T-helper 1 cell (primary cell): Measurements from ENCODE around the gene APOBEC3B.
A peak's percentile ranks its signal among the peaks of the same experiment; 100 is the strongest.
"Not testable (repeated sequence)": the region's sequence is repeated elsewhere in the genome, so short reads cannot be mapped to it uniquely, and the experiment has no call there.

Experiments used
- DNase-seq, 5 donors: peaks; one replicate each; pipeline ENCODE4 v3.0.0-alpha.2; 2012 to 2020
- total RNA-seq, 4 donors: gene quantifications; one replicate each; lab custom pipeline; 2026; lab: John Stamatoyannopoulos, UW

The APOBEC3B gene
- 0 to 0.46 (median 0.12) reads per million in 4 donors for total RNA-seq

DNA sequence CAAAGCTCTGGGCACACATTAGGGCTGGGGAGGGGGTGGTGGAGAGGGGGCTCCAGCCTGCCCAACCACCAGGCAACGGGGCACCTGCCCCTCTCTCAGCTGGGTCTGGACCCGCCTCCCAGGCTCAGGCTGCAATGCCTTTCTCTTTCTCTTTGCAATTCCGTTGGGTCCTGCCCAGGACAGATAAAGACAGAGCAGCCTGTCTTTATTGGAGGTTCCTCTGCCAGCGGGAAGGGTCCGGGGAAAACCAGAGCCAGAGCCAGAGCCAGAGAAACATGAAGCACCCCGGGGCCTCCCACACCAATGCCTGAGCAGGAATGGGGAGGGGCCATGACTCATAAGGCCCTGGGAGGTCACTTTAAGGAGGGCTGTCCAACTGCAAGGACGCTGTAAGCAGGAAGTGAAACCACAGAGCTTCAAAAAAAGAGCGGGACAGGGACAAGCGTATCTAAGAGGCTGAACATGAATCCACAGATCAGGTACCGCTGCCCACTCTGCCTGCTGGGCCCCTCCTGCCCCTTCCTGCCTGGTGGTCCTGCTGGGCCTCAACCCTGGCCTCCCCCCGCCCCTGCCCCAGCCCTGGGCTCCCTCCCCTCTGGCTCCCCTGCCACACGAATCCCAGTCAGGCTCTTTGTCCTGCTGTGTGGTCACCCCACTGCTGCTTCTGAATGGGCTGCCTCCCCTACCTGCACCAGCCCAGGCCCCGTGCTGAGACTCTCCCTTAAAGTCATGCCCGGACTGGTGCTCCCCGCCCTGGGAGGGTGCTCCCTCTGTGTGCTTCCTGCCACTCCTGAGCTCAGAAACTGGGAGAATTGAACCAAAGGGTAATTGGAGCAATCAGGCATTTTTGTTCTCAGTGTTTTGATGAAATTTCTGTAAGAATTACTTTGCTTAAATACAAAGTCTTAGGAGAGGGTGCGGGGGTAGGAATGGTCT lies at the start of gene APOBEC3B:
APOBEC3B (plus strand) TSS at position 356 of the 936 bp plus-strand sequence; CDS start at position 463, 107 bp downstream.
- DNase-seq = peak; percentile 18 to 80 (median 52)

DNA sequence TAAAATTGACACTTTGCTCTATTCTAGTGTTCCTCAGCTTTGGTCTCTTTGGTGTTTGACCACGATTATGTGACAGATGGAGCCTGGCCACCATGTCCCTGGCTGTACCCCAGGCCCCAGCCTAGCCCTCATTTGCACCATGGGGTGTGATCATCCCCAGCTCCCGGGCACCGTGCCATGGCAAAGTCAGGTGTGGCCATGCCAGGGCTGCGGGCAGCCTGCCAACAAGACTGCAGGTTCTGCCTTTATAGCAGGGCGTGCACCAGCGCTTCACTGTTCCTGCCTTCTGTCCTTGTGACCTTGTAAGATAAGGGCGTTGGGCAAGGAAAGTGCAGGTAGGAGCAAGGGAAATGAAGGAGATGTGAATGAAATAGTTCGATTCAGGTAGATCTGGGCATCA lies 47.1 kb upstream of the APOBEC3B start:
- DNase-seq = no peak

DNA sequence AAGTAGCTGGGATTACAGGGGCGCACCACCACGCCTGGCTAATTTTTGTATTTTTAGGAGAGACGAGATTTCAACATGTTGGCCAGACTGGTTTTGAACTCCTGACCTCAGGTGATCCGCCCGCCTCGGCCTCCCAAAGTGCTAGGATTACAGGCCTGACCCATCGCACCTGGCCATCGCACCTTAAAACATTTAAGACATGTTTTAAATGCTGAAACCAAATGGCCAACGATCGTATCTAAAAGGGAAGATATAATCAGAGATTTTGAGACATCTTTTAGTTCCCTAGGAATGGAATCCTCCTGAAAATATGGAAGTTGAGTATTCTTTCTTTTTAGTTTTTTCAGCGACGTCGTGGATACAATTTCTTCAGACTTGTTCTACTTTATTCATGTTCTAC lies 46.5 kb upstream of the APOBEC3B start:
- no peak for DNase-seq

- no peak for DNase-seq
These were observed 45.6 kb upstream of the APOBEC3B start for GRCh38 chr22:38936562-38936961.

DNA sequence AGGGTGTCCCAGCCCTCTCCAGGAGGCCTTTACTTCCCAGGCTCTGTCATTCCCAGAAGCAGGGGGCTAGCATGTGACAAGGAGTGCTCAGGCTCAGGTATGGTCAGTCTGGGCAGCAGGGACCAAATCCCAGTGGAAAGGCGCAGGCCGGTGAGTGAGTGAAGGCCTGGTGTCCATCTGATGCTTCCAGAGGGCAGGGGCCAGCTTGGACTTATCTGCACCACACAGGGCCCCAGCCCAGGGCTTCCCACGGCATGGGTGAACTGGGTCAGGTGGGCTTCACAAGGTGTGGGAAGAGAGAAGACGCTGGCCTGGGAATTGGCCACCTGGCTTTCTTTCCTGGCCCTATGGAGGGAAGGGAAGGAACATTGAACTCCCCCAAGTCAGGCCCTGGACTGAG lies 45.1 kb upstream of the APOBEC3B start:
- no peak for DNase-seq

DNA sequence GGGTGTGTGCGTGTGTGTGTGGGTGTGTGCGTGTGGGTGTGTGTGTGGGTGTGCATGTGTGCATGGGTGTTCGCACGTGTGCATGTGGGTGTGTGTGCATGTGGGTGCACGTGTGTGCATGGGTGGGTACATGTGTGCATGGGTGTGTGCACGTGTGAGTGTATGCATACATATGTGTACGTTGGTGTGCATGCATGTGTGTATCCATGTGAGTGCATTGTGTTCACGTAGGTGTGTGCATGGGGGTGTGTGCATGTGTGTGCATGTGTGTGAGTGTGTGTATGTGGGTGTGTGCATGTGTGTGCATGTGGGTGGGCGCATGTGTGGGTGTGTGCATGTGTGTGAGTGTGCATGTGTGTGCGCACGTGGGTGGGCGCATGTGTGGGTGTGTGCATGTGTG lies 44.6 kb upstream of the APOBEC3B start:
- no peak for DNase-seq

- no peak for DNase-seq
These were observed 43.9 kb upstream of the APOBEC3B start for GRCh38 chr22:38938221-38938620.

- no peak for DNase-seq
These were observed 43.2 kb upstream of the APOBEC3B start for GRCh38 chr22:38938925-38939324.

DNA sequence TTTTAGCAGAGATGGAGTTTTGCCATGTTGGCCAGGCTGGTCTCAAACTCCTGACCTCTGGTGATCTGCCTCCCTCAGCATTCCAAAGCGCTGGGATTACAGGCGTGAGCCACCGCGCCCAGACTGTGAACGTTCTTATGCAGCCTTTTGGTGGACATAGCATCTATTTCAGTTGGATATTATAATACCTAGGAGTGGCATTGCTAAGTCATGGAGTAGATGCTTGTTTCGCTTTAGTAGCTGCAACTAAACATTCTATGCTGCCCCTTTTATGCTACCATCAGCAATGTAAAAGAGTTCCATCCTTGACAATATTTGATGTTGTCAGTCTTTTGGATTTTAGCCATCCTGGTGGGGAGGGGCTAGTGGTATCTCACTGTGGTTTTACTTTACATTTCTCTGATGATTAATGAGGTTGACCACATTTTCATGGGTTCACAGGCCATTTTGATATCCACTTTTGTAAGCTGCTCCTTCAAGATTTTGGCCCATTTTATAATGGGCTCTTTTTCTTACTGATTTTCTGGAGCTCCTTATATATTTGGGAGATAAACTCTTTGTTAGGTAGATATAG lies 41.2 kb upstream of the APOBEC3B start:
- DNase-seq = no peak

DNA sequence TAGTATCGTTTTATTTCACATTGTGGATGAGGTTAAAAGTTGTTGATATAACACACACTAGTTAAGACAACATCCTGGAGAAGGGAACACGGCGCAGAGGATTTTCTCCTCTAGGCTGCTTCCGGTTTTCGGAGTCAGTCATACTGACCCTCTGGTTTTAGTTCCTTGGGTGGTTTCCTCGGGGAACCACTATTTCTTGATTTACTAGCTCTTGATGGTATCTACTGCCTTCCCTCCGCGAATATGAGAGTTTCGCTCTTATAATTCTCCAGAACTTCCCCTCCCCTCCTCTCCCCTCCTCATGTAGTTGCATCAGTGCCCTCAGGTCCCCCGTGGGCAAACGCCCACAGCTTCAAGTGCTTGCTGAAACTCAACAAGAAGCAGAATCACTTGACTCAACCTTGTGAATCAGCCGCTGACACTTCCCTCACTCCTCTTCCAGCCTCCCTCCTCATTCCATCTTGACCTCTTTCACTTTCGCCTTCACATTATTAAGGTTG lies 40.6 kb upstream of the APOBEC3B start:
- peak in 1 of 5 donors; percentile 69 for DNase-seq

DNA sequence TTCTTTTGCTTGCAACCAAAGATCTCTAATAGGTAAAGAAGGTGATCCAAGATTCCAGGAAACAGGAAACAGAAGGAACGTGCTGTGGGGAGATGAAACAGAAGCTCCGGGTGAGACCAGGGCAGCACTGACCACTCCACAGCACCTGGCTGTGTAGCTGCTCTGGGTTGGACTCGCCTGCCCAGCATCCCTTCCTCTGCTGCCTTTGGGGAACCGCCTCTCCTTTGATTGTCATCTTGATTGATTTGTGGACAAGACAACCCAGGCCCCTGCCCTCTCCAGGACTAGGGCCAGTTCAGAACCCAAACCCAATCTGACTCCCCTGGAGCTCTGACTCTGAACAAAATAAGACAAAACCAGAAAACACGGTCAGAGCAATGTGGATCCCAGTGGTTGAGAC lies 39.4 kb upstream of the APOBEC3B start:
- DNase-seq = no peak

GRCh38 chr22:38943201-38943600 lies 38.9 kb upstream of the APOBEC3B start:
- DNase-seq = no peak

GRCh38 chr22:38943882-38944281 lies 38.3 kb upstream of the APOBEC3B start:
- DNase-seq = no peak

DNA sequence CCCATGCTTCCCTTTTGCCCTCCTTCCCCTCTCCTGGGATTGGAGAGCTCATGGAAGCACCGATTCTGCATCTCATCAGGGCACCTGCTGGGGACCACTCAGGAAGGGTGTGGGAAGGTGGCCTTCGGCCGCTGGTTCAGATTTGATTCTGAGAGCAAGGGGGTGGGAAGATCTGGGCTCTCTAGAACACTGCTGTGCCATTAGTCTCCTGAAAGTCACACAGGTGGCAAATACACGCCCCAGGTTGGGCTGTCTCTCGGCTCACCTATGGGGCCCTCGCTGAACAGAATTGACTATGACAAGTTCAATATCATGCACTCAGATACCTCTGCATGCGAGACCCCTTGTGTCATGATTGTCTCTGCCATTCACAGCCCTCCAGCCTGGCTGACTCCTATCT lies 37.5 kb upstream of the APOBEC3B start:
- DNase-seq = no peak

GRCh38 chr22:38945706-38946338 lies 36.3 kb upstream of the APOBEC3B start:
- not testable (repeated sequence) for DNase-seq

- no peak for DNase-seq
These were observed 35.4 kb upstream of the APOBEC3B start for GRCh38 chr22:38946771-38947170.

- no peak for DNase-seq
These were observed 34.6 kb upstream of the APOBEC3B start for GRCh38 chr22:38947321-38948140.

DNA sequence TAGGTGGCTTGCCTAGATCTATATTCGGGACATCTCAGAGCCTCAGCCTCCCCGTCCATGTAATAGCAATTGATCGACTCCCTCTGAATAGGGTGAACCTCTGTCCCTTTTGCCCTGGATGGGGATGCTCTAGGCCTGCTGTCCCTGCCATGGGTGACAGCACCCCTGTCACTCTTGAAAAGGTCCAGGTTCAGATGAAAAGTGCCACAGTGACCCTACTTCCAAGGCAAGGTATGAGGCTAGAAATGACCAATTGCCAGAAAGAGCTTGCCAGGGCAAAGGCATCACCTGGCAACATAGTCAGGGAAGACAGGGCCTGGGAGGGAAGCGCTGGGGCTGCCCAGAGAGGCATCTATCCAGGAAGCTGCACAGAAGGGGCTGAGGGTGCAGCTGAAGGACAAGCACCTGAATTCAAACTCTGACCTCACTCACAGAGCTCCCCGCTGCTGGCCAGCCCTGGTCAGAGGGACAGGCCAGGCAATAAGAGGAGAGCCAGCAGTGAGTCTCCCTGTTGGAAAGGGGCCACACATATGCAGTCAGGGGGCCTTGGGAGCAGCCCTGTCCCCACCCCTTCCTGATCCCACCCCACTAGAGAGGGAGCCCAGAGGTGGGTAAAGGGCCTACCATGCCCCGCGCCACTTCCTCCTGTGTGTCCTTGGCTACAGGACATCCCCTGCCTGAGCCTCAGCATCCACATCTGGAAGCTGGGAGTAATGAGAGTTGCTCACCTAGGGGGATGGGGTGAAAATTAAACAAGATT lies 33.8 kb upstream of the APOBEC3B start:
- DNase-seq = no peak

GRCh38 chr22:38949889-38950405 lies 32.2 kb upstream of the APOBEC3B start:
- no peak for DNase-seq

GRCh38 chr22:38950527-38951295 lies 31.4 kb upstream of the APOBEC3B start:
- DNase-seq = no peak

GRCh38 chr22:38951734-38952133 lies 30.4 kb upstream of the APOBEC3B start:
- DNase-seq = no peak
